ENCODE measurements around the gene HES1. TPM values are rescaled to one million over a fixed set of nuclear protein-coding genes. Genes with fewer than 3 reads are reported as not detected.
A peak's percentile ranks its signal among the peaks of the same experiment; 100 is the strongest.

Gene HES1
- total and polyA plus RNA-seq, 8 donors: 4.7 to 101 (median 42.2) TPM

GRCh38 chr3:194183271-194183670, 47.3 kb downstream of the HES1 start:
- intact Hi-C loops (cut with DNase I; ENCODE audit: low total_unique reads): no loop called here
- no peaks in the 10 kb centered on the region for H3K4me1 ChIP-seq
- no peak overlapping the region for H3K27ac ChIP-seq
- WGBS, 5 donors: 86 to 94% (median 92%) methylated on average over 4 of the region's 4 CpGs
- H3K4me3 ChIP-seq: no peak overlapping the region
- H3K9me3 ChIP-seq: no peaks in the 10 kb centered on the region
- no peaks in the 10 kb centered on the region for H3K36me3 ChIP-seq
- DNase-seq: no peak
- TF ChIP-seq, protein P1, sequence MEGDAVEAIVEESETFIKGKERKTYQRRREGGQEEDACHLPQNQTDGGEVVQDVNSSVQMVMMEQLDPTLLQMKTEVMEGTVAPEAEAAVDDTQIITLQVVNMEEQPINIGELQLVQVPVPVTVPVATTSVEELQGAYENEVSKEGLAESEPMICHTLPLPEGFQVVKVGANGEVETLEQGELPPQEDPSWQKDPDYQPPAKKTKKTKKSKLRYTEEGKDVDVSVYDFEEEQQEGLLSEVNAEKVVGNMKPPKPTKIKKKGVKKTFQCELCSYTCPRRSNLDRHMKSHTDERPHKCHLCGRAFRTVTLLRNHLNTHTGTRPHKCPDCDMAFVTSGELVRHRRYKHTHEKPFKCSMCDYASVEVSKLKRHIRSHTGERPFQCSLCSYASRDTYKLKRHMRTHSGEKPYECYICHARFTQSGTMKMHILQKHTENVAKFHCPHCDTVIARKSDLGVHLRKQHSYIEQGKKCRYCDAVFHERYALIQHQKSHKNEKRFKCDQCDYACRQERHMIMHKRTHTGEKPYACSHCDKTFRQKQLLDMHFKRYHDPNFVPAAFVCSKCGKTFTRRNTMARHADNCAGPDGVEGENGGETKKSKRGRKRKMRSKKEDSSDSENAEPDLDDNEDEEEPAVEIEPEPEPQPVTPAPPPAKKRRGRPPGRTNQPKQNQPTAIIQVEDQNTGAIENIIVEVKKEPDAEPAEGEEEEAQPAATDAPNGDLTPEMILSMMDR (IDR thresholded peaks at IDR 0.05): no peak
- TF ChIP-seq POLR2AphosphoS5 (IDR thresholded peaks at IDR 0.05) (no peak), POLR2A (IDR thresholded peaks at IDR 0.05) (no peak), EP300 (IDR thresholded peaks at IDR 0.05) (no peak)
- H3K27me3 ChIP-seq: no peaks in the 10 kb centered on the region

DNA sequence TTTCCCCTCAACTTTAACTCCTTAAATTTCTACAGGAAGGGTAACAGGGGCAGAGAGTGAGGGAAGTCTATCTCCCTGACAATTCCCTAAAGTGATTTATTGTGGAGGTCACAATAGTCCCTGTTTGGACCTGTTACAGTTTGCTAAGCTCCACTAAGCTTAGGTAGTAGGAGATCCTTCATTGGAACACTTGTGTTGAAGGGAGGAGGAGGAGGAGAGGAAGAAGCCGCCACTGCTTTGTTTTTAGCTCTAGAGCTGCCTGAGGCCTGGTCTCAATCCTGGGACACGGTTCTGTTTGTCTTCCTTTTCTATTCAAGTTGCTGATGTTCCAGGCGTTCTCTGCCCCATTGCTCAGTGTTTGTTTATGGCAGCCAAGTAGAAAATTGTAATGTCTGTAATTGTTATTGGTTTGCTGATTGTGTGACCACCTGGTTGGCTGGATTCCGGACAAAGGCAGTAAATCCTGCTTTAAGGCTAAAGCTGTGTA, 48.4 kb downstream of the HES1 start:
- Histone ChIP-seq H3K36me3 (no peaks in the 10 kb centered on the region), H3K27ac (peak overlapping the region in 1 of 5 donors; percentile 17), H3K27me3 (no peaks in the 10 kb centered on the region), H3K9me3 (no peaks in the 10 kb centered on the region), H3K4me3 (no peak overlapping the region), H3K4me1 (peaks cover 1 to 6% (median 5%) of the 10 kb centered on the region in 4 donors)
- WGBS, 5 donors: 45 to 68% (median 52%) methylated on average over 4 of the region's 4 CpGs
- no peak for DNase-seq
- intact Hi-C loops (cut with DNase I; ENCODE audit: low total_unique reads): no loop called here
- no peak for TF ChIP-seq POLR2A (IDR thresholded peaks at IDR 0.05)
- TF ChIP-seq, protein P1 (IDR thresholded peaks at IDR 0.05): no peak
- TF ChIP-seq EP300 (IDR thresholded peaks at IDR 0.05): no peak
- no peak for TF ChIP-seq POLR2AphosphoS5 (IDR thresholded peaks at IDR 0.05)

DNA sequence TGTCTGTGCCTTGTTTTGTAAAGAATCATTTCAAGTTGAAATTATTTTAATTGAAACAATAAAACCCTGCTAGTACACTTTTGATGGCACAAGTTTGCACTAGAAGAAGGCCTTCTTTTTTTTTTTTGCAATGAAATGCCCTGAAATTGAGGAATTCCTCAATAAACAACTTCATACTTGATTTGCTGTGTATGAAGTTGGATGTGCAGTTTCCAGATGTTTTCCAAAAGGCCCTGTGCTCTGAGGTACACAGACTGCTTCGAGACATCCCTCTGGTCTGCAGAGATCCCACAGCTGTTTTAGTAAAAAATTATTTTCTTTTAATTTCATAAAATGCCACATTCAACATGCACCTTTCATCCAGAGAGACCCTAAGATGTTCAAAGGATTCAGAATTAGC, 48.9 kb downstream of the HES1 start:
- H3K4me1 ChIP-seq: peaks cover 5 to 11% (median 7%) of the 10 kb centered on the region in 4 donors
- no peak overlapping the region for H3K4me3 ChIP-seq
- no peaks in the 10 kb centered on the region for H3K36me3 ChIP-seq
- TF ChIP-seq EP300 (IDR thresholded peaks at IDR 0.05) (no peak), POLR2AphosphoS5 (IDR thresholded peaks at IDR 0.05) (no peak), POLR2A (IDR thresholded peaks at IDR 0.05) (no peak)
- TF ChIP-seq, protein P1 (IDR thresholded peaks at IDR 0.05): no peak
- H3K27ac ChIP-seq: no peak overlapping the region
- no peaks in the 10 kb centered on the region for H3K9me3 ChIP-seq
- intact Hi-C loops (cut with DNase I; ENCODE audit: low total_unique reads): no loop called here
- no peaks in the 10 kb centered on the region for H3K27me3 ChIP-seq
- WGBS, 5 donors: 74 to 87% (median 82%) methylated on average over 1 of the region's 1 CpG
- DNase-seq: no peak

GRCh38 chr3:194185221-194185620, 49.3 kb downstream of the HES1 start:
- H3K9me3 ChIP-seq: no peaks in the 10 kb centered on the region
- H3K27me3 ChIP-seq: no peaks in the 10 kb centered on the region
- WGBS, 5 donors: 82 to 94% (median 87%) methylated on average over 9 of the region's 9 CpGs
- no peak for DNase-seq
- H3K4me3 ChIP-seq: no peak overlapping the region
- peaks cover 5 to 11% (median 7%) of the 10 kb centered on the region in 4 donors for H3K4me1 ChIP-seq
- intact Hi-C loops (cut with DNase I; ENCODE audit: low total_unique reads): no loop called here
- H3K27ac ChIP-seq: no peak overlapping the region
- no peak for TF ChIP-seq POLR2A (IDR thresholded peaks at IDR 0.05)
- TF ChIP-seq EP300 (IDR thresholded peaks at IDR 0.05): no peak
- TF ChIP-seq, protein P1 (IDR thresholded peaks at IDR 0.05): no peak
- no peak for TF ChIP-seq POLR2AphosphoS5 (IDR thresholded peaks at IDR 0.05)
- no peaks in the 10 kb centered on the region for H3K36me3 ChIP-seq
